B cell (primary cell): Measurements from ENCODE around the gene CTTN.

Source experiments
- EZH2 ChIP-seq: IDR thresholded peaks from 2 replicates; pipeline ENCODE4 v1.6.1; 2012; ENCODE audit warnings: borderline replicate concordance, low read depth, mild to moderate bottlenecking, moderate library complexity, low read length; ENCODE audit not compliant: insufficient read depth, poor library complexity, severe bottlenecking
- TF ChIP-seq, protein P1 (sequence below): fragments of 200-600 bp; IDR thresholded peaks from one replicate; pipeline ENCODE4 v1.8.0; 2022; ENCODE audit warnings: antibody characterized with exemption, mild to moderate bottlenecking

DNA sequence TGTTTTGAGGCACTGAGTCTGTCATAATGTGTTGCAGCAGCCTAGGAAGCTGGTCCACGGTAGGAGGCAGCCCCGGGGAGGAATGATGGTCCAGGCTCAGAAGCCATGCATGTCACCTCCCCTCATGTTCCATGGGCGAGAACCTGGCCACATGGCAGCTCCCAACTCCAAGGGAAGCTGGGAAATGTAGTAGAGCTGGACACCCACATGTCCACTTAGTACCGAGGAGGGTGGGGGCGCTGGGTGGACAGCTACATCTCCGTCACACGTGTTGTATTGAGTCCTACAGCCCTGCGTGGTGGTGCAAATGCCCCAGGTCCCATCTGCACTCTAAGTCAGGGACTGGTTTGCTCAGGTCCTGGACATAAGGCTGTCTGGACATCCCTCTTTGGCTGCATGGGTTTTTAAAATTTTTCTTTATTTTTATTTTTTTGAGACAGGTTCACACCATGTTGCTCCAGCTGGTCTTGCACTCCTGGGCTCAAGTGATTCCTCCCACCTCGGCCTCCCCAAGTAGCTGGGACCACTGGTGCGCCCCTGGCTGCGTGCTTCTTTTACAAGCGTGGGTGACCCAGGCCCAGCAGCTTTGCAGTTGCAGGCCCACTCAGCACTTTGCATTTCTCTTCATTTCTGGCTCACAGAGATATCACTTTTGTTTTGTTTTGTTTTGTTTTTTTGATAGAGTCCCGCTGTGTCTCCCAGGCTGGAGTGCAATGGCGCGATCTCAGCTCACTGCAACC lies 3.9 kb upstream of the CTTN start:
- TF ChIP-seq, protein P1, sequence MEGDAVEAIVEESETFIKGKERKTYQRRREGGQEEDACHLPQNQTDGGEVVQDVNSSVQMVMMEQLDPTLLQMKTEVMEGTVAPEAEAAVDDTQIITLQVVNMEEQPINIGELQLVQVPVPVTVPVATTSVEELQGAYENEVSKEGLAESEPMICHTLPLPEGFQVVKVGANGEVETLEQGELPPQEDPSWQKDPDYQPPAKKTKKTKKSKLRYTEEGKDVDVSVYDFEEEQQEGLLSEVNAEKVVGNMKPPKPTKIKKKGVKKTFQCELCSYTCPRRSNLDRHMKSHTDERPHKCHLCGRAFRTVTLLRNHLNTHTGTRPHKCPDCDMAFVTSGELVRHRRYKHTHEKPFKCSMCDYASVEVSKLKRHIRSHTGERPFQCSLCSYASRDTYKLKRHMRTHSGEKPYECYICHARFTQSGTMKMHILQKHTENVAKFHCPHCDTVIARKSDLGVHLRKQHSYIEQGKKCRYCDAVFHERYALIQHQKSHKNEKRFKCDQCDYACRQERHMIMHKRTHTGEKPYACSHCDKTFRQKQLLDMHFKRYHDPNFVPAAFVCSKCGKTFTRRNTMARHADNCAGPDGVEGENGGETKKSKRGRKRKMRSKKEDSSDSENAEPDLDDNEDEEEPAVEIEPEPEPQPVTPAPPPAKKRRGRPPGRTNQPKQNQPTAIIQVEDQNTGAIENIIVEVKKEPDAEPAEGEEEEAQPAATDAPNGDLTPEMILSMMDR: no peak
- TF ChIP-seq EZH2: no peak
